ENCODE results near the gene SIRPG.
"Not testable (repeated sequence)": the region's sequence is repeated elsewhere in the genome, so short reads cannot be mapped to it uniquely, and the experiment has no call there.

Gene SIRPG

DNA sequence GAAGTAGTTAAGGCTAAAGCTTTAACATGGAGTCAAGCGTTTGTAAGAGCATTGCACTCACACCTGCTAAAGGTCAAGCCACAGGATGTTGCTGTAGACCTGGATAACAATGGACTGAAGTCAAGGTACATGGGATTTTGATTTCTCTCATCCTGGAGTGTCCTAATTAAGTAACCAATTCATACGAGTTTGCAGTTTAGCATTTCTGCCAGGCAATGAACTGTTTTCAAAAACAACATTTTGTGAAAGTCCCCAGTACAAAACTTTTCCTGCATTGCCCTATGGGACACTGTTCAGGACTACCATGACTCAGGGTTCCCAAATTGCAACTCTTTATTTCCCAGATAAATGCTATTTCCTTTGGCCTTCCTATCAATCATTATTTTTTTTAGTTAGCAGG lies 20.4 kb downstream of the SIRPG start:
- no peak for DNase-seq (ENCODE audit: low read depth in 1 of 2, low spot score in 1 of 2)

DNA sequence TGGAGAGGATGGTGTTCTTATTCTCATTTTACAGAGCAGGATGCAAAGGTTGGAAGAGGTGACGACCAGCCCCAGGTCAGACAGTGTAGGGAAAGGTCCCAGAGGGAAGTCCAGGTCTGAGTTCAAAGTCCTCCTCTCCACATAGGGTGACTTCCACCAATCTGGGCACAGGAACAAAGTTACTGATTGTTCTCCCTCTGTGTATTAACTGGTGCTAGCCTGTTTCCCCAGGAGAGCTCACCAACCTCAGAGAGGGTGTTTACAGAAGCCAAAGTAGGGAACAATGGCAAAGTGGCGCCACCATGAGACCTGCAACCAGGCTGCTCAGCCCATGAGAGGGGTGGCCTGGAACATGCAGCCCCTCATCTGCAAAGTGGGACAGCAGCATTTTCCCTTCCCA lies 21.0 kb downstream of the SIRPG start:
- DNase-seq (ENCODE audit: low read depth in 1 of 2, low spot score in 1 of 2), result no peak

DNA sequence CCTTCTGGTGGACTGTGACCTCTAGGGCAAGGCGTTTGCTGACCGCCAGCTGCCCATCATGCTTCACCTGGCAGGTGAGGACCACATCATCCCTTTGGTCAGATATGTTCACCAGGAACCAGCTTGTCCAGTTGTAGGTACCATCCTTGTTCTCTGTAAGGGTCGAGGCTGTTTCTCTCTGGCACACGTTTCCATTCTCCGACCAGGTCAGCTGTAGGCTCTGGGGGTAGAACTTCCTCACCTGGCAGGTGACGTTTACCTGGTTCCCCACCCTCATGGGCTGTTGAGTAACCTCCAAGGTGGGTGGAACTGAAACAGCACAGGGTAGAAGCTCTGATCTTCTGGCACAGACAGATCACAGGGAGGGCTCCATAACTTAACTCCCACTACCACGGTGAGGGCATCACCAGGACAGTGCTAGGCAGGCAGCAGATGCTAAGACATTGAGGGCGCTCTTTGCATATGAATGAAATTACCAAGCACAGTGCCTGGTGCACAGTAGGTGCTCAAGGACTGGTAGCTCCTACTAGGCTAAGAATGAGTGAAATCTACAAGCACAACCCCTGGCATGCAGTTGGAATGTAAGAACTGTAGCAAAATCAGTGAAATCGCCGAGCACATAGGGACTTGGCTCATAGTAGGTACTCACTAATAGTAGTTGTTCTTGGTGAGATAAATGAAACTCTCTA lies 22.1 kb downstream of the SIRPG start:
- no peak for DNase-seq (ENCODE audit: low read depth in 1 of 2, low spot score in 1 of 2)

GRCh38 chr20:1633535-1633934 lies 24.0 kb downstream of the SIRPG start:
- DNase-seq (ENCODE audit: low read depth in 1 of 2, low spot score in 1 of 2), result no peak

- peak in 1 of 2 donors; percentile 42 for DNase-seq (ENCODE audit: low read depth in 1 of 2, low spot score in 1 of 2)
Measured at GRCh38 chr20:1632178-1632577, 25.4 kb downstream of the SIRPG start.

DNA sequence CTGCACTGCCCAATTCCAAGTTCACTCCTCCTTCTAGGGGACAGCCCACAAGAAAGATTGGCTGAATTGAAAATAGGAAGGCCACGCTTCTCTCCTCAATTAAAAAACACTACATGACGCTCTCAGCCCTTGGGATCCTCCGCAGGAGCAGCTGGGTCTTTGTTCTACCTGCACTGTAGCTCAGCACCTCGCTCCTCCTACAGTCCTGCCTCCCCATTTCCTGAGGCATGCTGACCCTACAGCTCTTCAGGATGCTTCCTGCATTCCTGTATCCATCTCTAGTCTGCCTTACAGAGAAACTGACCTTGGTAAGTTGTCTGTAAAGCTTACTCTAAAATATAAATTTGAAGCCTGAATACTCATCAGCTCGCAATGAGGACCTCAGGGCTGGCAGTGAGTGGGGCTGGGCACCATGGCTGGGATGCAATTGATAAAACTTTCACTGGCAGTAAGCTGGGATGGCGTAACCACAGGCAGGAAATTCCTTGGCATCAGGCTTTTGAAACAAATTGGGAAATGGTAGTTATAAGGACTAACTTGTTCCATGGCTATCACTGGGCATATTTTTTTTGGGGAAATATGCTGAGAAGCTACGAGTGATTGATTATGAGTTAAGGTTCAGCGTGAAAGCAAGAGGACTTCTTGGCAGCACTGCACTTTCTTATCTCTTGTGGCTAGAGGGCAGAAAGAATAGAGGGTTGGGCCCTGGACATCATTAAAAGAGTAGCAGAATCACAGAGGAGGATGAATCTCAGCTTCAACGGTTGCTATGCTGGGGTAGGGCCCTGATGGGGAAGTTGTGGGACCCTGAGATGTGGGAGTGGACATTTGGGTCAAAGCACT lies 26.0 kb downstream of the SIRPG start:
- DNase-seq (ENCODE audit: low read depth in 1 of 2, low spot score in 1 of 2), result no peak

GRCh38 chr20:1630186-1630585 lies 27.4 kb downstream of the SIRPG start:
- no peak for DNase-seq (ENCODE audit: low read depth in 1 of 2, low spot score in 1 of 2)

GRCh38 chr20:1629321-1629720 lies 28.3 kb downstream of the SIRPG start:
- no peak for DNase-seq (ENCODE audit: low read depth in 1 of 2, low spot score in 1 of 2)

- no peak for DNase-seq (ENCODE audit: low read depth in 1 of 2, low spot score in 1 of 2)
Measured at GRCh38 chr20:1628621-1629020, 29.0 kb downstream of the SIRPG start.

DNA sequence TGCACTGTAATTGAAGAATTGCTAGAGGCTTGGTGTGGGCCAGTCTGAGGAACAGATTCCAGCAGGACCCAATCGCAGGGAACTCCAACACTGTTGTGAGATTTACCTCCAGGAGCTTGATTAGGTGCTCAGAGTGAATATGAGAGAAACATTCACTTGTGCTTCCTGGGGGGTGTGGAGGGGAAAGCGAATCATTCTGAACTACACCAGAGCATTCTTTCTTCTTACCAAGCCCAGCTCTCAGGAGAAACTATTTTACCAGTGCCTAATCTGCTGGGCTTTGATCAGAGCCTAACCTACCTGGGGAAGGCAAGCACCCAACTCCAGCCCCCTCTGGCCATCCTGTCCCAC lies 30.4 kb downstream of the SIRPG start:
- no peak for DNase-seq (ENCODE audit: low read depth in 1 of 2, low spot score in 1 of 2)

- DNase-seq (ENCODE audit: low read depth in 1 of 2, low spot score in 1 of 2), result no peak
Measured at GRCh38 chr20:1626528-1627199, 30.9 kb downstream of the SIRPG start.

DNA sequence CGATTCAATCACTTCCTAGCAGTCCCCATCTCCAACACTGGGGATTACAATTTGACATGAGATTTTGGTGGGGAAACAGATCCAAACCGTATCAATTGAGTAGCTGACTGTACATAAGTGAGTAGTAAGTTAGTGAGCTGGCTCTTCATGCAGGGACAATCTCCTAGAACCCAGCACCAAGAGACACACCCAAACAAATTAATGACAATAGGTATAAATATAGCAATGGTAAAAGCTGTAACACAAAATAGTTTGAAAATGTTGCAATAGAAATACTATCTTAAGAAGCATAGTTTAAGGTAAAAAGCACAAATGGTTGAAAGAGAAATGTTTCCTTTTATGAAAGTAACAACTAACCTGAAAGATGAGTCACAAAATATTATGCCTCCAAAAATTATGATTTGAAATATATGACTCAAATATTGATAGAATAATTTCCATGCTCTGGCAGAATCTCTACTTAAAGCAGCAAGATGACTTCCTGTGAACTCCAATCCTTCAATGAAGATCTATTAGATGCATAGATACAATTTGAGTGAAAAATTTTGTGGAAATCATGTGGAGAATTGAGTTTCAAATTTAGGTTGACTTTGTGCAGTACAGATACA lies 32.4 kb downstream of the SIRPG start:
- DNase-seq (ENCODE audit: low read depth in 1 of 2, low spot score in 1 of 2), result no peak

GRCh38 chr20:1623501-1624205 lies 33.9 kb downstream of the SIRPG start:
- DNase-seq (ENCODE audit: low read depth in 1 of 2, low spot score in 1 of 2), result no peak

GRCh38 chr20:1622450-1622849 lies 35.1 kb downstream of the SIRPG start:
- no peak for DNase-seq (ENCODE audit: low read depth in 1 of 2, low spot score in 1 of 2)

DNA sequence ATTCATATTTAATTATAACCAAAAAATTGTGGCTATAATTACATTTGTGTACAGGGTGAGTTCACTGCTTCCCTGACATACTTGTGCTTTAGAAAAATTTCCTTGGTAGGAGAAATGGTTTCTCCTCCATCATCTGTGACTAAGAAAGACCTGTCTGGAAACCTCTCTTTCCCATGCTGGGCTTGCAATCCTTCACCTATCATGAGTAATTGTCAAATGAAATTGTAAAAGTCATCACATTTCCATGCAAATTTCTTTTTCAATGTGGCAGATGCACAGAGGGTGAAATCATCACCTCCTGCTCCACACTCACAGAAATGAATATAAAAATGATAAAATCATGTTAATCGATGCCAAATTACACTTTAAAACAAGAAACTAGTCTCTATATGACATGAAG lies 36.3 kb downstream of the SIRPG start:
- DNase-seq (ENCODE audit: low read depth in 1 of 2, low spot score in 1 of 2), result no peak

- DNase-seq (ENCODE audit: low read depth in 1 of 2, low spot score in 1 of 2), result no peak
Measured at GRCh38 chr20:1619861-1620444, 37.6 kb downstream of the SIRPG start, which contains the start of gene SIRPB1. Gene SIRPB1, minus strand, starts transcription at chr20:1620009. Its CDS starts 65 bp downstream, at chr20:1619944.

DNA sequence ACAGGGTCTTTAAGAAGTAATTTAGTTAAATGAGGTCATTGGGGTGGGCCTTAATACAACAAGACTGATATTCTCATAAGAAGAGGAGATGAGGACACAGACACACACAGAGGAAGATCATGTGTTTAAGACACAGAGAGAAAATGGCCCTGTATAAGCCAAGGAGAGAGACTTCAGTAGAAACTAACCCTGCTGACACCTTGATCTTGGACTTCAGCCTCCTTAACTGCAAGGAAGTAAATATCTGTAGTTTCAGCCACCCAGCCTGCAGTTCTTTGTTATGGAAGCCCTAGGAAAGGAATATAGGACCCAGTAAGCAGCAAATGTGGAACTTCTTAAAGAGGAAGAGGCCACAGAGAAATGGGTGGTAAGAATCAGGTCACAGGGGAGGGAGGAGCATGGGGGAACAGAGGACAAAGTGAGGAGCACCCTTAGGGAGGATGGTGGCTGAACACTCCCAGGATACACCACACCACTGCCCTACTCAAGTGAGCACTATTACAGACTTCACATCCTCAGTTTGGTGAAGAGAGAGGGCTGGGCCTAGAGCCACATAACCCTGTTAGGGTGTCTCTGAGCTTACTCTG lies 38.5 kb downstream of the SIRPG start:
- no peak for DNase-seq (ENCODE audit: low read depth in 1 of 2, low spot score in 1 of 2)

DNA sequence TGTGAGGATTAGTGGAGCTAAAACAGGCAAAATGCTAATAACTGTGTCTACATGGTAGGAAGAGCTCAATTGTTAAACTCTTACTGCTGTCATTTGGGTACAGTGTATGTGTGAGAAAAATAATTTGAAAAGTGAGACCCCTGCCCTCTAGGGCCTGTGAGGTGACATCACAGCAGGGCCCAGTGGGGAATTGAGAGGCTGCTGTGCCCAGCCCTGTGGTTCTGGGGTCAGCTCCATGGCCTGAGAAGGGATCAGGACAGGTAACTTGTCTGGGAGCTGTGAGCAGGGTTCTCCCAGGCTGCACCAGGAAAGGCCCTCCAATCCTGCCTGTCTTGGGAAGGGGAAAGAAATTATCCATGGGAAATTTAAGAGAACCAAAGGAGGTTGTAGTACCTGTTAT lies 39.1 kb downstream of the SIRPG start:
- no peak for DNase-seq (ENCODE audit: low read depth in 1 of 2, low spot score in 1 of 2)

DNA sequence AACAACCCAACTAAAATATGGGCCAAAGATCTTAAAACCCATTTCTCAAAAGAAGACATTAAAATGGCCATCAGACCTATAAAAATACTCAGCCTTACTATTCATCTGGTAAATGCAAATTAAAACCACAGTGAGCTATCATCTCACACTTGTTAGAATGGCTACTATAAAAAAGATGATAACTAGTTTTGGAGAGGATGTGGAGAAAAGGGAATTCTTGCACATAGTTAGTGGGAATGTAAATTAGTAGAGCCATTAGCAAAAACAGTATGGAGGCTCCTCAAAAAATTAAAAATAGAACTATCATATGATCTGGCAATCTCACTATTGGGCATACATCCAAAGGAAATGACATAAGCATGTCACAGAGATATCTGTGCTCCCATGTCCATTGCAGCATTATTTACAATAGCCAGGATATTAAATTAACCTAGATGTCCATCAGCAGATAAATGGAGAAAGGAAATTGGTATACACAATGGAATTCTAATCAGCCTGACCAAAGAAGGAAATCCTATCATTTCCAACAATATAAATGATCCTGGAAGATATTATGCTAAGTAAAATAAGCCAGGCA lies 40.6 kb downstream of the SIRPG start:
- no peak for DNase-seq (ENCODE audit: low read depth in 1 of 2, low spot score in 1 of 2)

DNA sequence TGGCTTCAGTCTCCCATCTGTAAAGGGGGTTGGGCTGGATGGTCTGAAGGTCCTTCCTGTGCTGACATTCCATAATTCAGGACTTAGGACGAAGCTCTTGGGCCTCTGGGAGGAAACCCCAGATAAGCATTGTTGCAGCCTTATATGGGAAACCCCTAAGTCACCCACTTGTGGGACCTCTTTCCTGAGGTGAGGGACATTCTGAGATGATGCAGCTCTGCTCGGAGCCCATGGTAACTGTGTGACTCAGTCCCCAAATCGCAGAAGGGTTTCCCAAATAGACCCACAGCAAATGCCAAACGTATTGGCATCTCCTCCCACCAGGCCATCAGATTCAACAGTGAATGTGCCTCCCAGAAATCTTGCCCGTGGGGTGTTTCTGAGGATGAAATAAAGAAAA lies 47.2 kb downstream of the SIRPG start:
- DNase-seq (ENCODE audit: low read depth in 1 of 2, low spot score in 1 of 2), result not testable (repeated sequence)

Data from activated CD4-positive, alpha-beta T cell treated with anti-CD3 and anti-CD28 coated beads, Interleukin-2, amount 50 U/mL, for 24 hours (primary cell).